K562 (cell line): Measurements from ENCODE around the gene HTR4. TPM values are rescaled to one million over a fixed set of nuclear protein-coding genes. Genes with fewer than 3 reads are reported as not detected.

ENCODE experiments used
- ARID4B ChIP-seq: sonication (generic); formaldehyde crosslinking; IDR thresholded peaks from 2 replicates; pipeline ENCODE4 v1.8.0; 2022; ENCODE audit warnings: mild to moderate bottlenecking, missing genetic modification reagents
- ESRRB ChIP-seq: fragments of 250-450 bp; sonication (Bioruptor Pico); IDR thresholded peaks from 2 replicates; pipeline ENCODE4 v1.5.0; 2020; ENCODE audit warnings: mild to moderate bottlenecking, moderate library complexity, borderline replicate concordance
- HMG20A ChIP-seq: fragments of 450-650 bp; formaldehyde crosslinking; conservative IDR thresholded peaks from 2 replicates; pipeline ENCODE4 v1.4.0; 2020; ENCODE audit warnings: mild to moderate bottlenecking, mixed read lengths
- KAT7 ChIP-seq: sonication (generic); formaldehyde crosslinking; IDR thresholded peaks from 2 replicates; pipeline ENCODE4 v1.8.0; 2022; ENCODE audit warnings: missing genetic modification reagents, mild to moderate bottlenecking, borderline replicate concordance
- PHB ChIP-seq: fragments of 250-450 bp; sonication (Bioruptor Pico); IDR thresholded peaks from 2 replicates; pipeline ENCODE4 v1.5.0; 2021
- THRA ChIP-seq: fragments of 450-650 bp; IDR thresholded peaks from 2 replicates; pipeline ENCODE4 v1.6.1; 2017; ENCODE audit warnings: mild to moderate bottlenecking, moderate library complexity
- ZNF253 ChIP-seq: fragments of 250-450 bp; sonication (Bioruptor Pico); conservative IDR thresholded peaks from 2 replicates; pipeline ENCODE4 v1.6.1; 2021; ENCODE audit warnings: mild to moderate bottlenecking
- polyA plus RNA-seq, 8 experiments: library from polyadenylated mRNA; depleted of rRNA in 4 of 8; stranded (reverse) in 5 of 8; unstranded in 3 of 8; fragments of >200 nt; fragmentation: Nextera tagmentation in 2 of 8; fragmentation: Illumina TruSeq in 1 of 8; extraction: Ambion mirVana in 2 of 8; extraction: Trizol in 1 of 8; gene quantifications; 2 replicates each; pipeline versions ENCODE4 v1.2.1 to v1.2.3, GENCODE V29; 2011 to 2014; ENCODE audit warnings: inconsistent platforms in 1 of 8, missing spikeins in 1 of 8
- total RNA-seq, 7 experiments: library from RNA; depleted of rRNA in 6 of 7; stranded (reverse); fragments of >200 nt in 6 of 7; fragmentation: Illumina TruSeq in 2 of 7; extraction: Trizol in 2 of 7; gene quantifications; 2 replicates each; pipeline versions ENCODE4 v1.2.1 to v1.2.3, GENCODE V29; 2011 to 2021; ENCODE audit warnings: low replicate concordance in 1 of 7
- TF ChIP-seq, protein P1 (sequence below): fragments of 250-450 bp; sonication (Bioruptor Pico); IDR thresholded peaks from 2 replicates; pipeline ENCODE4 v1.4.0; 2020; ENCODE audit warnings: mild to moderate bottlenecking, moderate library complexity
- TF ChIP-seq, protein P2 (sequence below), 2 experiments: IDR thresholded peaks in 1 of 2; conservative IDR thresholded peaks in 1 of 2; 2 replicates each; pipeline ENCODE4 v1.6.1; 2016; ENCODE audit warnings: low read depth in 2 of 2, mild to moderate bottlenecking in 1 of 2, missing compliant biosample characterization in 1 of 2, missing genetic modification characterization in 1 of 2, moderate library complexity in 1 of 2

The HTR4 gene
- total and polyA plus RNA-seq, 9 of the 15 experiments (the other 6 are each of a cell fraction or from before 2014, with no cell fraction given): 0.13 TPM; not detected in 8

DNA sequence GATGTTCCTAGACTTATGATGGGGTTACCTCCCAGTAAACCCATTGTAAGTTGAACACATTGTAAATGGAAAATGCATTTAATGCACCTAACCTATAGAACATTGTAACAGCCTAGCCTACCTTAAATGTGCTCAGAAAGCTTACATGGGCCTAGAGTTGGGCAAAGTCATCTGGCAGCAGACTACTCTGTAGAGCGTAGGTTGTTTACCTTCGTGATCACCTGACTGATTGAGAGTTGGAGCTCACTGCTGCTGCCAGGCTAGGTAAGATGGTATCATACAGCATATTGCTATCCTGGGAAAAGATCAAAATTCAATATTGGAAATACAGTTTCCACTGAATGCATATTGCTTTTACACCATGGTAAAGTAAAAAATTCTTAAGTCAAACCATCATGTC lies 95.4 kb downstream of the HTR4 start (continued):
- no peak for TF ChIP-seq ARID4B (CRISPR knock-in tag)
- TF ChIP-seq, protein P1, sequence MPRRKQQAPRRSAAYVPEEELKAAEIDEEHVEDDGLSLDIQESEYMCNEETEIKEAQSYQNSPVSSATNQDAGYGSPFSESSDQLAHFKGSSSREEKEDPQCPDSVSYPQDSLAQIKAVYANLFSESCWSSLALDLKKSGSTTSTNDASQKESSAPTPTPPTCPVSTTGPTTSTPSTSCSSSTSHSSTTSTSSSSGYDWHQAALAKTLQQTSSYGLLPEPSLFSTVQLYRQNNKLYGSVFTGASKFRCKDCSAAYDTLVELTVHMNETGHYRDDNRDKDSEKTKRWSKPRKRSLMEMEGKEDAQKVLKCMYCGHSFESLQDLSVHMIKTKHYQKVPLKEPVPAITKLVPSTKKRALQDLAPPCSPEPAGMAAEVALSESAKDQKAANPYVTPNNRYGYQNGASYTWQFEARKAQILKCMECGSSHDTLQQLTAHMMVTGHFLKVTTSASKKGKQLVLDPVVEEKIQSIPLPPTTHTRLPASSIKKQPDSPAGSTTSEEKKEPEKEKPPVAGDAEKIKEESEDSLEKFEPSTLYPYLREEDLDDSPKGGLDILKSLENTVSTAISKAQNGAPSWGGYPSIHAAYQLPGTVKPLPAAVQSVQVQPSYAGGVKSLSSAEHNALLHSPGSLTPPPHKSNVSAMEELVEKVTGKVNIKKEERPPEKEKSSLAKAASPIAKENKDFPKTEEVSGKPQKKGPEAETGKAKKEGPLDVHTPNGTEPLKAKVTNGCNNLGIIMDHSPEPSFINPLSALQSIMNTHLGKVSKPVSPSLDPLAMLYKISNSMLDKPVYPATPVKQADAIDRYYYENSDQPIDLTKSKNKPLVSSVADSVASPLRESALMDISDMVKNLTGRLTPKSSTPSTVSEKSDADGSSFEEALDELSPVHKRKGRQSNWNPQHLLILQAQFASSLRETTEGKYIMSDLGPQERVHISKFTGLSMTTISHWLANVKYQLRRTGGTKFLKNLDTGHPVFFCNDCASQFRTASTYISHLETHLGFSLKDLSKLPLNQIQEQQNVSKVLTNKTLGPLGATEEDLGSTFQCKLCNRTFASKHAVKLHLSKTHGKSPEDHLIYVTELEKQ (CRISPR knock-in tag): no peak
- no peak for TF ChIP-seq ESRRB (CRISPR knock-in tag)
- no peak for TF ChIP-seq ZNF253 (CRISPR knock-in tag)
- TF ChIP-seq THRA: no peak
- TF ChIP-seq KAT7 (CRISPR knock-in tag): no peak
- TF ChIP-seq, protein P2, sequence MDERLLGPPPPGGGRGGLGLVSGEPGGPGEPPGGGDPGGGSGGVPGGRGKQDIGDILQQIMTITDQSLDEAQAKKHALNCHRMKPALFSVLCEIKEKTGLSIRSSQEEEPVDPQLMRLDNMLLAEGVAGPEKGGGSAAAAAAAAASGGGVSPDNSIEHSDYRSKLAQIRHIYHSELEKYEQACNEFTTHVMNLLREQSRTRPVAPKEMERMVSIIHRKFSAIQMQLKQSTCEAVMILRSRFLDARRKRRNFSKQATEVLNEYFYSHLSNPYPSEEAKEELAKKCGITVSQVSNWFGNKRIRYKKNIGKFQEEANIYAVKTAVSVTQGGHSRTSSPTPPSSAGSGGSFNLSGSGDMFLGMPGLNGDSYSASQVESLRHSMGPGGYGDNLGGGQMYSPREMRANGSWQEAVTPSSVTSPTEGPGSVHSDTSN (CRISPR knock-in tag; IDR thresholded peaks at IDR 0.05; ENCODE audit: low read depth): no peak
- TF ChIP-seq, protein P2 (tag; conservative IDR thresholded peaks at IDR 0.05; ENCODE audit: low read depth): no peak
- TF ChIP-seq HMG20A: no peak
- TF ChIP-seq PHB (CRISPR knock-in tag): no peak
